ENCODE results near the gene ACSS3. TPM values are rescaled to one million over a fixed set of nuclear protein-coding genes. Genes with fewer than 3 reads are reported as not detected.

The ACSS3 gene
- total and polyA plus RNA-seq, 2 of the 8 experiments (the other 6 are each of a cell fraction or from before 2014, with no cell fraction given): 14.4 to 24.0 TPM

DNA sequence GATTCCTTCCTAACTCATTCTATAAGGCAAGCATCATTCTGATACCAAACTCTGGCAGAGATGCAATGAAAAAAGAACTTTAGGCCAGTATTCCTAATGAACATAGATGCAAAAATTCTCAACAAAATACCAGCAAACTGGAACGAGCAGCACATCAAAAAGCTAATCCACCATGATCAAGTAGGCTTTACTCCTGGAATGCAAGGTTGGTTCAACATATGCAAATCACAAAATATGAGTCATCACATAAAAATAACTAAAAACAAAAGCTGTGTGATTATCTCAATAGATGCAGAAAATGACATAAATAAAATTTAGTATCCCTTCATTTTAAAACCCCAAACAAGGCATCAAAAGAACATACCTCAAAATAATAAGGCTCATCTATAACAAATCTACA is 98.9 kb downstream of the ACSS3 start (continued):
- TF ChIP-seq, protein P1, sequence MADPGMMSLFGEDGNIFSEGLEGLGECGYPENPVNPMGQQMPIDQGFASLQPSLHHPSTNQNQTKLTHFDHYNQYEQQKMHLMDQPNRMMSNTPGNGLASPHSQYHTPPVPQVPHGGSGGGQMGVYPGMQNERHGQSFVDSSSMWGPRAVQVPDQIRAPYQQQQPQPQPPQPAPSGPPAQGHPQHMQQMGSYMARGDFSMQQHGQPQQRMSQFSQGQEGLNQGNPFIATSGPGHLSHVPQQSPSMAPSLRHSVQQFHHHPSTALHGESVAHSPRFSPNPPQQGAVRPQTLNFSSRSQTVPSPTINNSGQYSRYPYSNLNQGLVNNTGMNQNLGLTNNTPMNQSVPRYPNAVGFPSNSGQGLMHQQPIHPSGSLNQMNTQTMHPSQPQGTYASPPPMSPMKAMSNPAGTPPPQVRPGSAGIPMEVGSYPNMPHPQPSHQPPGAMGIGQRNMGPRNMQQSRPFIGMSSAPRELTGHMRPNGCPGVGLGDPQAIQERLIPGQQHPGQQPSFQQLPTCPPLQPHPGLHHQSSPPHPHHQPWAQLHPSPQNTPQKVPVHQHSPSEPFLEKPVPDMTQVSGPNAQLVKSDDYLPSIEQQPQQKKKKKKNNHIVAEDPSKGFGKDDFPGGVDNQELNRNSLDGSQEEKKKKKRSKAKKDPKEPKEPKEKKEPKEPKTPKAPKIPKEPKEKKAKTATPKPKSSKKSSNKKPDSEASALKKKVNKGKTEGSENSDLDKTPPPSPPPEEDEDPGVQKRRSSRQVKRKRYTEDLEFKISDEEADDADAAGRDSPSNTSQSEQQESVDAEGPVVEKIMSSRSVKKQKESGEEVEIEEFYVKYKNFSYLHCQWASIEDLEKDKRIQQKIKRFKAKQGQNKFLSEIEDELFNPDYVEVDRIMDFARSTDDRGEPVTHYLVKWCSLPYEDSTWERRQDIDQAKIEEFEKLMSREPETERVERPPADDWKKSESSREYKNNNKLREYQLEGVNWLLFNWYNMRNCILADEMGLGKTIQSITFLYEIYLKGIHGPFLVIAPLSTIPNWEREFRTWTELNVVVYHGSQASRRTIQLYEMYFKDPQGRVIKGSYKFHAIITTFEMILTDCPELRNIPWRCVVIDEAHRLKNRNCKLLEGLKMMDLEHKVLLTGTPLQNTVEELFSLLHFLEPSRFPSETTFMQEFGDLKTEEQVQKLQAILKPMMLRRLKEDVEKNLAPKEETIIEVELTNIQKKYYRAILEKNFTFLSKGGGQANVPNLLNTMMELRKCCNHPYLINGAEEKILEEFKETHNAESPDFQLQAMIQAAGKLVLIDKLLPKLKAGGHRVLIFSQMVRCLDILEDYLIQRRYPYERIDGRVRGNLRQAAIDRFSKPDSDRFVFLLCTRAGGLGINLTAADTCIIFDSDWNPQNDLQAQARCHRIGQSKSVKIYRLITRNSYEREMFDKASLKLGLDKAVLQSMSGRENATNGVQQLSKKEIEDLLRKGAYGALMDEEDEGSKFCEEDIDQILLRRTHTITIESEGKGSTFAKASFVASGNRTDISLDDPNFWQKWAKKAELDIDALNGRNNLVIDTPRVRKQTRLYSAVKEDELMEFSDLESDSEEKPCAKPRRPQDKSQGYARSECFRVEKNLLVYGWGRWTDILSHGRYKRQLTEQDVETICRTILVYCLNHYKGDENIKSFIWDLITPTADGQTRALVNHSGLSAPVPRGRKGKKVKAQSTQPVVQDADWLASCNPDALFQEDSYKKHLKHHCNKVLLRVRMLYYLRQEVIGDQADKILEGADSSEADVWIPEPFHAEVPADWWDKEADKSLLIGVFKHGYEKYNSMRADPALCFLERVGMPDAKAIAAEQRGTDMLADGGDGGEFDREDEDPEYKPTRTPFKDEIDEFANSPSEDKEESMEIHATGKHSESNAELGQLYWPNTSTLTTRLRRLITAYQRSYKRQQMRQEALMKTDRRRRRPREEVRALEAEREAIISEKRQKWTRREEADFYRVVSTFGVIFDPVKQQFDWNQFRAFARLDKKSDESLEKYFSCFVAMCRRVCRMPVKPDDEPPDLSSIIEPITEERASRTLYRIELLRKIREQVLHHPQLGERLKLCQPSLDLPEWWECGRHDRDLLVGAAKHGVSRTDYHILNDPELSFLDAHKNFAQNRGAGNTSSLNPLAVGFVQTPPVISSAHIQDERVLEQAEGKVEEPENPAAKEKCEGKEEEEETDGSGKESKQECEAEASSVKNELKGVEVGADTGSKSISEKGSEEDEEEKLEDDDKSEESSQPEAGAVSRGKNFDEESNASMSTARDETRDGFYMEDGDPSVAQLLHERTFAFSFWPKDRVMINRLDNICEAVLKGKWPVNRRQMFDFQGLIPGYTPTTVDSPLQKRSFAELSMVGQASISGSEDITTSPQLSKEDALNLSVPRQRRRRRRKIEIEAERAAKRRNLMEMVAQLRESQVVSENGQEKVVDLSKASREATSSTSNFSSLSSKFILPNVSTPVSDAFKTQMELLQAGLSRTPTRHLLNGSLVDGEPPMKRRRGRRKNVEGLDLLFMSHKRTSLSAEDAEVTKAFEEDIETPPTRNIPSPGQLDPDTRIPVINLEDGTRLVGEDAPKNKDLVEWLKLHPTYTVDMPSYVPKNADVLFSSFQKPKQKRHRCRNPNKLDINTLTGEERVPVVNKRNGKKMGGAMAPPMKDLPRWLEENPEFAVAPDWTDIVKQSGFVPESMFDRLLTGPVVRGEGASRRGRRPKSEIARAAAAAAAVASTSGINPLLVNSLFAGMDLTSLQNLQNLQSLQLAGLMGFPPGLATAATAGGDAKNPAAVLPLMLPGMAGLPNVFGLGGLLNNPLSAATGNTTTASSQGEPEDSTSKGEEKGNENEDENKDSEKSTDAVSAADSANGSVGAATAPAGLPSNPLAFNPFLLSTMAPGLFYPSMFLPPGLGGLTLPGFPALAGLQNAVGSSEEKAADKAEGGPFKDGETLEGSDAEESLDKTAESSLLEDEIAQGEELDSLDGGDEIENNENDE (IDR thresholded peaks at IDR 0.05; ENCODE audit: insufficient replicate concordance, low read length): no peak

Measured in H1 (cell line).